Renal pelvis (tissue), 4 donors: ENCODE data around the gene MYOCOS. TPM values are rescaled to one million over a fixed set of nuclear protein-coding genes. Genes with fewer than 3 reads are reported as not detected.
"Not testable (repeated sequence)": the region's sequence is repeated elsewhere in the genome, so short reads cannot be mapped to it uniquely, and the experiment has no call there.

Experiments
- DNase-seq: peaks from one replicate; pipeline ENCODE4 v3.0.0-alpha.2; 2013
- polyA plus RNA-seq, 3 donors: library from polyadenylated mRNA; unstranded; fragments of 120-200 nt; gene quantifications; one replicate each; pipeline ENCODE4 v1.2.1, GENCODE V29; 2013; ENCODE audit not compliant: insufficient read length in 3 of 3

Gene MYOCOS
- polyA plus RNA-seq, 3 donors: 0.57 to 0.90 (median 0.86) TPM

GRCh38 chr1:171623651-171624331 lies 1.7 kb downstream of the MYOCOS start:
- no peak for DNase-seq

- DNase-seq: no peak
These were observed 3.2 kb downstream of the MYOCOS start for GRCh38 chr1:171625225-171625624.

GRCh38 chr1:171627020-171627419 lies 5.0 kb downstream of the MYOCOS start:
- no peak for DNase-seq

GRCh38 chr1:171628225-171628624 lies 6.2 kb downstream of the MYOCOS start:
- no peak for DNase-seq

GRCh38 chr1:171635661-171636060 lies 13.6 kb downstream of the MYOCOS start:
- DNase-seq: no peak

GRCh38 chr1:171636141-171636540 lies 14.1 kb downstream of the MYOCOS start:
- no peak for DNase-seq

- DNase-seq: no peak
These were observed 16.0 kb downstream of the MYOCOS start for GRCh38 chr1:171637928-171638576.

GRCh38 chr1:171640225-171640624 lies 18.2 kb downstream of the MYOCOS start:
- no peak for DNase-seq

GRCh38 chr1:171641076-171641864 lies 19.2 kb downstream of the MYOCOS start:
- DNase-seq: no peak

GRCh38 chr1:171642197-171642596 lies 20.2 kb downstream of the MYOCOS start:
- no peak for DNase-seq

GRCh38 chr1:171643156-171643555 lies 21.1 kb downstream of the MYOCOS start:
- no peak for DNase-seq

GRCh38 chr1:171644805-171645483 lies 22.9 kb downstream of the MYOCOS start:
- peak; percentile 88 for DNase-seq

- DNase-seq: no peak
These were observed 23.7 kb downstream of the MYOCOS start for GRCh38 chr1:171645553-171646248.

- no peak for DNase-seq
These were observed 24.2 kb downstream of the MYOCOS start for GRCh38 chr1:171646249-171646560.

- no peak for DNase-seq
These were observed 30.3 kb downstream of the MYOCOS start, which contains the start of gene MYOC for GRCh38 chr1:171652234-171652822. MYOC (minus strand) TSS chr1:171652688; CDS start chr1:171652611, 77 bp downstream.

GRCh38 chr1:171653796-171654195 lies 31.8 kb downstream of the MYOCOS start:
- no peak for DNase-seq

- DNase-seq: no peak
These were observed 32.3 kb downstream of the MYOCOS start for GRCh38 chr1:171654201-171654941.

- DNase-seq: peak; percentile 57
These were observed 33.1 kb downstream of the MYOCOS start for GRCh38 chr1:171654942-171655745.

GRCh38 chr1:171655746-171656116 lies 33.7 kb downstream of the MYOCOS start:
- DNase-seq: no peak

GRCh38 chr1:171656206-171656605 lies 34.2 kb downstream of the MYOCOS start:
- DNase-seq: not testable (repeated sequence)
